HepG2 (cell line): ENCODE measurements around the gene RRAS. TPM values are rescaled to one million over a fixed set of nuclear protein-coding genes. Genes with fewer than 3 reads are reported as not detected.

Source experiments
- ATAC-seq: fragments of 200-7000 bp; cut with Tn5 transposase; 3 replicates; pipeline ENCODE4 v1.9.1; 2020; ENCODE audit warnings: mild to moderate bottlenecking, moderate library complexity
- BruUV-seq: library from RNA; stranded (reverse); fragments of 400-500 nt; replicated peaks from 2 replicates; lab custom pipeline; 2021; lab: Mats Ljungman, UMichigan
- CTCF ChIA-PET: fragments of 300-600 bp; formaldehyde crosslinking; extraction: SDS; loops from one replicate; lab custom pipeline; 2021; ENCODE audit warnings: low total read pairs, inconsistent platforms, low intra/inter-chr PET ratio; lab: Yijun Ruan, JAX
- POLR2A ChIA-PET: fragments of 350-600 bp; sonication (Branson Sonifier 250); formaldehyde crosslinking; loops from one replicate; lab custom pipeline; 2020; ENCODE audit warnings: antibody characterized with exemption, inconsistent platforms; lab: Yijun Ruan, JAX
- DNase-seq: peaks from one replicate; pipeline ENCODE4 v3.0.0-alpha.2; 2015; ENCODE audit warnings: low spot score
- FAIRE-seq: peaks from 3 replicates; lab custom pipeline; 2011; peaks lifted over from hg19 to GRCh38; lab: Jason Lieb, UNC
- H2AFZ ChIP-seq: one replicate; pipeline ENCODE4 v1.6.1; 2011; ENCODE audit warnings: low read length, inconsistent platforms
- H3K27ac ChIP-seq: fragments of 300-600 bp; 3 replicates; pipeline ENCODE4 v1.8.0; 2011; ENCODE audit warnings: mixed run types, mild to moderate bottlenecking, mixed read lengths, low read length, inconsistent platforms; ENCODE audit not compliant: insufficient read depth; ENCODE audit errors: extremely low read length
- H3K27me3 ChIP-seq, 2 experiments: fragments of 200-600 bp in 1 of 2; 2 replicates in 1 of 2; 3 replicates in 1 of 2; pipeline versions ENCODE4 v1.6.0 to v1.8.0; 2011; ENCODE audit warnings: low read length in 2 of 2, mild to moderate bottlenecking in 2 of 2, moderate library complexity in 2 of 2, inconsistent platforms in 1 of 2; ENCODE audit not compliant: insufficient read depth in 2 of 2, control insufficient read depth in 1 of 2
- H3K36me3 ChIP-seq, 2 experiments: fragments of 200-600 bp in 1 of 2; replicated peaks in 1 of 2; 2 replicates in 1 of 2; 3 replicates in 1 of 2; pipeline versions ENCODE4 v1.5.1 to v1.8.0; 2011; ENCODE audit warnings: low read length in 2 of 2, inconsistent platforms in 1 of 2; ENCODE audit not compliant: insufficient read depth in 2 of 2, control insufficient read depth in 1 of 2
- H3K4me1 ChIP-seq: 2 replicates; pipeline ENCODE4 v1.5.1; 2012; ENCODE audit warnings: low read length, inconsistent platforms; ENCODE audit not compliant: insufficient read depth
- H3K4me2 ChIP-seq: 2 replicates; pipeline ENCODE4 v1.6.0; 2011; ENCODE audit warnings: low read depth, low read length, inconsistent platforms
- H3K4me3 ChIP-seq, 3 experiments: fragments of 200-600 bp in 1 of 3; sonication (generic), shearing (Covaris generic) in 1 of 3; replicated peaks in 1 of 3; 2 replicates each; pipeline ENCODE4 v1.5.1; 2011 to 2016; ENCODE audit warnings: low read length in 3 of 3, inconsistent platforms in 2 of 3, low read depth in 2 of 3, mild to moderate bottlenecking in 2 of 3, control low read depth in 1 of 3, mixed read lengths in 1 of 3; ENCODE audit not compliant: insufficient read depth in 1 of 3
- H3K79me2 ChIP-seq: one replicate; pipeline ENCODE4 v1.6.1; 2011; ENCODE audit warnings: low read length, inconsistent platforms; ENCODE audit not compliant: insufficient read depth
- H3K9ac ChIP-seq: 2 replicates; pipeline ENCODE4 v1.6.0; 2011; ENCODE audit warnings: mild to moderate bottlenecking, low read depth, low read length, inconsistent platforms; ENCODE audit not compliant: insufficient read depth
- H3K9me3 ChIP-seq: 2 replicates; pipeline ENCODE4 v1.5.1; 2012; ENCODE audit warnings: mild to moderate bottlenecking, low read length
- H4K20me1 ChIP-seq: 2 replicates; pipeline ENCODE4 v1.6.0; 2011; ENCODE audit warnings: inconsistent platforms, mild to moderate bottlenecking, low read length, moderate library complexity; ENCODE audit not compliant: insufficient read depth
- AGO2 ChIP-seq: fragments of 200-400 bp; formaldehyde crosslinking; optimal IDR thresholded peaks from 2 replicates; pipeline ENCODE3; 2017; ENCODE audit warnings: mild to moderate bottlenecking, low read depth, low read length, moderate library complexity
- DMAP1 ChIP-seq: IDR thresholded peaks from 2 replicates; pipeline ENCODE4 v1.6.1; 2016
- RBFOX2 ChIP-seq: fragments of 200-400 bp; formaldehyde crosslinking; IDR thresholded peaks from 2 replicates; pipeline ENCODE4 v1.6.1; 2017; ENCODE audit warnings: low read depth, mild to moderate bottlenecking, low read length
- ZNF530 ChIP-seq: sonication (generic); formaldehyde crosslinking; IDR thresholded peaks from 2 replicates; pipeline ENCODE4 v1.5.0; 2020; ENCODE audit warnings: low read depth, mild to moderate bottlenecking, missing genetic modification reagents
- WGBS: methylation state at CpG from one replicate; pipeline ENCODE4 v1.1.6; 2017; ENCODE audit warnings: low lambda C conversion rate; 5-methylcytosine and 5-hydroxymethylcytosine counted together
- in situ Hi-C: cut with HindIII; loops from 2 replicates; pipeline ENCODE4 v1.10.0; 2017; ENCODE audit warnings: low pct_unique_long_range_greater_than_20kb; ENCODE audit not compliant: extremely low pct_ligation_motif_present
- intact Hi-C: fragments of 100-400 bp; cut with micrococcal nuclease; formaldehyde crosslinking; loops from one replicate; pipeline ENCODE4 v1.10.0; 2022; ENCODE audit not compliant: unreplicated experiment
- polyA plus RNA-seq, 8 experiments: library from polyadenylated mRNA; depleted of rRNA in 3 of 8; stranded (reverse) in 7 of 8; unstranded in 1 of 8; fragments of >200 nt; fragmentation: Illumina TruSeq in 4 of 8; extraction: Trizol in 4 of 8; gene quantifications; 2 replicates each; pipeline versions ENCODE4 v1.2.1 to v1.2.3, GENCODE V29; 2011 to 2016; ENCODE audit warnings: low read depth in 4 of 8, missing spikeins in 1 of 8, mixed read lengths in 1 of 8; ENCODE audit not compliant: insufficient read depth in 1 of 8
- total RNA-seq, 5 experiments: library from RNA; depleted of rRNA; stranded (reverse); fragments of >200 nt; fragmentation: Illumina TruSeq; extraction: Trizol; gene quantifications; 2 replicates each; pipeline ENCODE4 v1.2.3, GENCODE V29; 2016; ENCODE audit warnings: low read depth in 1 of 5

RRAS gene
- total and polyA plus RNA-seq, 2 of the 13 experiments (the other 11 are each of a cell fraction or from before 2014, with no cell fraction given): 1.5 to 12.0 TPM

GRCh38 chr19:49594993-49595818 lies 44.7 kb downstream of the RRAS start:
- H3K79me2 ChIP-seq: peaks cover 15% of the 10 kb centered on the region
- H3K9me3 ChIP-seq: no peaks in the 10 kb centered on the region
- no peaks in the 10 kb centered on the region for H3K27me3 ChIP-seq
- no peak overlapping the region for H2AFZ ChIP-seq
- H3K27ac ChIP-seq: no peak overlapping the region
- no TSS peak for BruUV-seq
- no peak overlapping the region for H3K4me3 ChIP-seq
- no peak for DNase-seq
- TF ChIP-seq ZNF530 (CRISPR knock-in tag) (no peak), RBFOX2 (0 out of 2 replicates have a peak, but pooled peaks have one; percentile 8)
- no peak for ATAC-seq
- no peak overlapping the region for H3K4me2 ChIP-seq
- 99% methylated on average over 15 of the region's 35 CpGs for WGBS
- no peak overlapping the region for H3K9ac ChIP-seq
- ChIA-PET CTCF (no interaction called here), POLR2A (no interaction called here)
- intact Hi-C loops (no loop called here), in situ Hi-C loops (loop anchor here (10.0 kb wide), 1 partner anchor 80 kb away; the partner anchor contains the start of gene PRMT1)
- no peak for FAIRE-seq
- H3K4me1 ChIP-seq: peaks cover 16% of the 10 kb centered on the region
- 0 out of 2 replicates have a peak, but pooled peaks cover 5% of the 10 kb centered on the region for H4K20me1 ChIP-seq
- peaks cover 6 to 34% of the 10 kb centered on the region in 2 experiments; a peak in 4 of 5 replicates for H3K36me3 ChIP-seq

GRCh38 chr19:49594157-49594992 lies 45.6 kb downstream of the RRAS start:
- Histone ChIP-seq H3K9ac (no peak overlapping the region), H3K4me2 (no peak overlapping the region), H3K36me3 (peaks cover 3 to 25% of the 10 kb centered on the region in 2 experiments; a peak in 4 of 5 replicates), H4K20me1 (0 out of 2 replicates have a peak, but pooled peaks cover 5% of the 10 kb centered on the region), H3K4me1 (peaks cover 20% of the 10 kb centered on the region), H3K27me3 (no peaks in the 10 kb centered on the region; a peak in 1 of 5 replicates), H3K9me3 (no peaks in the 10 kb centered on the region), H3K79me2 (peaks cover 15% of the 10 kb centered on the region), H2AFZ (no peak overlapping the region), H3K27ac (no peak overlapping the region), H3K4me3 (no peak overlapping the region)
- no peak for DNase-seq
- no peak for FAIRE-seq
- in situ Hi-C loops: loop anchor here (10.0 kb wide), 1 partner anchor 80 kb away; the partner anchor contains the start of gene PRMT1
- 97% methylated on average over 35 of the region's 35 CpGs for WGBS
- ATAC-seq: no peak
- CTCF ChIA-PET: no interaction called here
- TF ChIP-seq RBFOX2: peak; percentile 44
- peak; percentile 52 for TF ChIP-seq AGO2
- TF ChIP-seq DMAP1 (CRISPR knock-in tag): no peak
- BruUV-seq: no TSS peak
- POLR2A ChIA-PET: interaction anchor here (1.5 kb wide), 2 partner anchors 46 to 82 kb away, joined by 6 to 8 read pairs; partner anchors contain the start of genes PRMT1 and RRAS
- intact Hi-C loops: no loop called here
